Keratinocyte (primary cell): ENCODE results near the gene ALAS2.
"Not testable (repeated sequence)": the region's sequence is repeated elsewhere in the genome, so short reads cannot be mapped to it uniquely, and the experiment has no call there.

Source experiments
- CTCF ChIP-seq, 3 experiments: IDR thresholded peaks in 1 of 3; conservative IDR thresholded peaks in 1 of 3; optimal IDR thresholded peaks in 1 of 3; 2 replicates in 2 of 3; 3 replicates in 1 of 3; pipeline versions ENCODE3 to v1.5.1; 2011; ENCODE audit warnings: low read length in 3 of 3, mild to moderate bottlenecking in 3 of 3, moderate library complexity in 2 of 3, control low read depth in 1 of 3, inconsistent platforms in 1 of 3; ENCODE audit not compliant: insufficient read depth in 2 of 3; ENCODE audit errors: extremely low read depth in 1 of 3
- EZH2 ChIP-seq: IDR thresholded peaks from one replicate; pipeline ENCODE4 v1.6.1; 2012; ENCODE audit warnings: inconsistent platforms, mild to moderate bottlenecking, low read length, moderate library complexity

DNA sequence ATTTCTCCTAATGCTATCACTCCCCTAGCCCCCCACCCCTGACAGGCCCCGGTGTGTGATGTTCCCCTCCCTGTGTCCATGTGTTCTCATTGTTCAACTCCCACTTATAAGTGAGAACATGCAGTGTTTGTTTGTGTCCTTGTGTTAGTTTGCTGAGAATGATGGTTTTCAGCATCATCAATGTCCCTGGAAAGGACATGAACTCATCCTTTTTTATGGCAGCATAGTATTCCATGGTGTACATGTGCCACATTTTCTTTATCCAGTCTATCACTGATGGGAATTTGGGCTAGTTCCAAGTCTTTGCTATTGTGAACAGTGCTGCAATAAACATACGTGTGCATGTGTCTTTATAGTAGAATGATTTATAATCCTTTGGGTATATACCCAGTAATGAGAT is 36.4 kb upstream of the ALAS2 start:
- not testable (repeated sequence) for TF ChIP-seq EZH2; CTCF (optimal IDR thresholded peaks at IDR 0.05 in 1 of 3, IDR thresholded peaks at IDR 0.05 in 1 of 3, conservative IDR thresholded peaks at IDR 0.05 in 1 of 3; ENCODE audit: extremely low read depth in 1 of 3, insufficient read depth in 2 of 3, low read length in 3 of 3)
